ENCODE results near the gene CARD11.

Gene CARD11

DNA sequence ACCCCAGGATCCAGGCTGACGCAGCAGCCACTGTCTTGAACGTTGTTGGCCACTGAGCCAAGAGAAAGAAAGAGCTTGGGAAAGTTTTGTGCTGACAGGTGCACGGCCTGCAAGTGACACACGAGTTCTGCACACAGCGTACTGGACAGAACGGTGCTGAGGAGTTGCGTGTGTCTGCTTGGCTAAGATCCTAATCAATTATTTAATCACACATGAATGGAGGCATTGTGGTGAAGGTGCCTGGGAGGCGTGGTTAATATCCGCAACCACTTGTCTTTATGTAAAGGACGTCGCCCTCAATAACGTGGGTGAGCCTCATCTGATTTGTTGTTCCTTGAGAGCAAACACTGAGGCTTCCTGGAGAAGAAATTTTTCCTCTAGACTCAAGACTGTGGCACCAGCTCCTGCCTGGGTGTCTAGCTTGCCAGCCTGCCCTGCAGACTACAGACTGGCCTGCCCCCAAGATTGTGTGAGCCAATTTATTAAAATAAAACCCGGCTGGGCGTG is 183.0 kb downstream of the CARD11 start:
- TF ChIP-seq, protein P1, sequence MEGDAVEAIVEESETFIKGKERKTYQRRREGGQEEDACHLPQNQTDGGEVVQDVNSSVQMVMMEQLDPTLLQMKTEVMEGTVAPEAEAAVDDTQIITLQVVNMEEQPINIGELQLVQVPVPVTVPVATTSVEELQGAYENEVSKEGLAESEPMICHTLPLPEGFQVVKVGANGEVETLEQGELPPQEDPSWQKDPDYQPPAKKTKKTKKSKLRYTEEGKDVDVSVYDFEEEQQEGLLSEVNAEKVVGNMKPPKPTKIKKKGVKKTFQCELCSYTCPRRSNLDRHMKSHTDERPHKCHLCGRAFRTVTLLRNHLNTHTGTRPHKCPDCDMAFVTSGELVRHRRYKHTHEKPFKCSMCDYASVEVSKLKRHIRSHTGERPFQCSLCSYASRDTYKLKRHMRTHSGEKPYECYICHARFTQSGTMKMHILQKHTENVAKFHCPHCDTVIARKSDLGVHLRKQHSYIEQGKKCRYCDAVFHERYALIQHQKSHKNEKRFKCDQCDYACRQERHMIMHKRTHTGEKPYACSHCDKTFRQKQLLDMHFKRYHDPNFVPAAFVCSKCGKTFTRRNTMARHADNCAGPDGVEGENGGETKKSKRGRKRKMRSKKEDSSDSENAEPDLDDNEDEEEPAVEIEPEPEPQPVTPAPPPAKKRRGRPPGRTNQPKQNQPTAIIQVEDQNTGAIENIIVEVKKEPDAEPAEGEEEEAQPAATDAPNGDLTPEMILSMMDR (IDR thresholded peaks at IDR 0.05; ENCODE audit: control insufficient read depth, extremely low read depth, insufficient read depth) = no peak
- peak; percentile 100 for DNase-seq (ENCODE audit: low read depth)
- H3K4me3 ChIP-seq (ENCODE audit: low read depth, low read length) = no peak overlapping the region

- TF ChIP-seq, protein P1 (IDR thresholded peaks at IDR 0.05; ENCODE audit: control insufficient read depth, extremely low read depth, insufficient read depth) = no peak
- DNase-seq (ENCODE audit: low read depth) = no peak
- H3K4me3 ChIP-seq (ENCODE audit: low read depth, low read length) = no peak overlapping the region
These were observed 183.7 kb downstream of the CARD11 start for GRCh38 chr7:2859952-2860351.

DNA sequence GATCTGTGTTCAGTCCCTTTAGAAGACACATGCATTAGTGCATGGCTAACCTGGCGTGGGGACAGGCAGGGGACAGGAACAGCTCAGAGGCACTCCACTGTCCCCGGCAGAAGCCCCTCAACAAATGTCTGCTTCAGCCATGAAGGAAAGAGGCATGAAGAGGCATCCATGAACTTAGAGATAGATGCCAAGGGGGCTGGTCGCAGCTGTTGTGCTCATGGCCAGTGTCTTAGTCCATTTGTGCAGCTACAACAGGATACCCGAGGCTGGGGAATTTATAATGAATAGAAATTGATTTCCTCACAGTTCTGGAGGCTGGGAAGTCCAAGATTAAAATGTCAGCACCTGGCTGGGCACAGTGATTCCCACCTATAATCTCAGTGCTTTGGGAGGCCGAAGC is 185.0 kb downstream of the CARD11 start:
- no peak for DNase-seq (ENCODE audit: low read depth)
- H3K4me3 ChIP-seq (ENCODE audit: low read depth, low read length) = no peak overlapping the region
- TF ChIP-seq, protein P1 (IDR thresholded peaks at IDR 0.05; ENCODE audit: control insufficient read depth, extremely low read depth, insufficient read depth) = no peak

- no peak overlapping the region for H3K4me3 ChIP-seq (ENCODE audit: low read depth, low read length)
- DNase-seq (ENCODE audit: low read depth) = no peak
These were observed 187.1 kb downstream of the CARD11 start for GRCh38 chr7:2856388-2857169.

More at GRCh38 chr7:2856388-2857169, 187.1 kb downstream of the CARD11 start:
- TF ChIP-seq, protein P1 (IDR thresholded peaks at IDR 0.05; ENCODE audit: control insufficient read depth, extremely low read depth, insufficient read depth) = no peak

All from LNCaP clone FGC (cell line).